Heart right ventricle (tissue), 16 donors: ENCODE results near the gene TMEM238. TPM values are rescaled to one million over a fixed set of nuclear protein-coding genes. Genes with fewer than 3 reads are reported as not detected.

Source experiments
- ATAC-seq, 8 donors: fragments of 200-7000 bp; cut with Tn5 transposase; one replicate each; pipeline ENCODE4 v1.9.1; 2020; ENCODE audit warnings: mild to moderate bottlenecking in 8 of 8, moderate library complexity in 8 of 8, moderate number of reproducible peaks in 1 of 8
- DNase-seq, 2 donors: peaks; one replicate each; pipeline ENCODE4 v3.0.0-alpha.2; 2020
- H3K27ac ChIP-seq, 10 donors: fragments of 200-600 bp; sonication (generic) in 2 of 10; one replicate each; pipeline versions ENCODE4 v1.5.0 to v1.8.0; 2020 to 2022; ENCODE audit warnings: mild to moderate bottlenecking in 3 of 10
- H3K27me3 ChIP-seq, 7 donors: fragments of 200-600 bp; one replicate each; pipeline ENCODE4 v1.8.0; 2021 to 2022; ENCODE audit warnings: mild to moderate bottlenecking in 2 of 7
- H3K36me3 ChIP-seq, 9 donors: fragments of 200-600 bp; sonication (generic) in 1 of 9; one replicate each; pipeline versions ENCODE4 v1.5.0 to v1.8.0; 2020 to 2022; ENCODE audit warnings: mild to moderate bottlenecking in 2 of 9
- H3K4me1 ChIP-seq, 9 donors: fragments of 200-600 bp; sonication (generic) in 1 of 9; one replicate each; pipeline versions ENCODE4 v1.5.0 to v1.8.0; 2020 to 2022; ENCODE audit warnings: mild to moderate bottlenecking in 4 of 9
- H3K4me3 ChIP-seq, 10 donors: fragments of 200-600 bp; sonication (generic) in 2 of 10; one replicate each; pipeline versions ENCODE4 v1.5.0 to v1.8.0; 2020 to 2022; ENCODE audit warnings: mild to moderate bottlenecking in 7 of 10, moderate library complexity in 2 of 10
- H3K9me3 ChIP-seq, 11 donors: fragments of 200-600 bp in 10 of 11; sonication (generic) in 2 of 11; one replicate each; pipeline versions ENCODE4 v1.5.0 to v1.8.0; 2013 to 2022; ENCODE audit warnings: mild to moderate bottlenecking in 2 of 11, control low read depth in 1 of 11, moderate library complexity in 1 of 11
- WGBS, 2 donors: extraction: QIAGEN DNeasy Blood & Tissue Kit; methylation state at CpG; one replicate each; pipeline ENCODE4 v1.1.7; 2013; ENCODE audit warnings: inconsistent platforms in 1 of 2; 5-methylcytosine and 5-hydroxymethylcytosine counted together
- intact Hi-C, 10 donors: fragments of 100-400 bp; cut with DNase I; formaldehyde crosslinking; loops; one replicate each; pipeline versions ENCODE4 v1.11.1 to v1.14.2; 2022
- polyA plus RNA-seq, 2 donors: library from polyadenylated mRNA; stranded (reverse); fragments of 200-250 nt; gene quantifications; one replicate each; pipeline ENCODE4 v1.2.3, GENCODE V29; 2013
- total RNA-seq, 10 donors: library from RNA; stranded (reverse); fragmentation: NEBNext Ultra II Directional in 3 of 10; extraction: Animal tissue kit (Norgen Biotek cat#: 25700) in 3 of 10; gene quantifications; one replicate each; pipeline versions ENCODE4 v1.2.1 to v1.2.4, GENCODE V29; 2021 to 2023
- TF ChIP-seq, protein P1 (sequence below), 9 donors: fragments of 200-600 bp; sonication (generic) in 2 of 9; IDR thresholded peaks; one replicate each; pipeline versions ENCODE4 v1.5.0 to v1.8.0; 2021 to 2022; ENCODE audit warnings: antibody characterized with exemption in 9 of 9, mild to moderate bottlenecking in 5 of 9, moderate library complexity in 1 of 9
- donor health status: Arrhythmogenic right ventricular cardiomyopathy.
- donor health status: ischemic (EF 13 %, LVEDD 7.1; RV severe dilation, severe dysfunction).
- donor health status: healthy with polysubstance abuse.
- donor health status: DM: no; HTN: yes; CAD: no.
- donor health status: DM: no; HTN: no; CAD: no.
- donor health status: ischemic (EF 25% LVEDD 6.9; RV normal size, moderate dysfunction).
- donor health status: ischemic (EF 25% LVEDD 5.7; RV mildly dilated, moderate dysfunction).
- donor health status: healthy.
- donor health status: DM: yes; HTN: yes; CAD: no.
- donor health status: Ischemic cardiomyopathy.
- donor health status: ischemic (EF 35%, LVEDD 5.7; RV mildly dilated, moderate dysfunction).
- donor health status: nonischemic (EF 11% LVEDD 7.7; RV severe dilation, severe dysfunction).
- donor health status: DM: yes; HTN: yes; CAD: no.
- donor health status: PGD.
- donor health status: ischemic (EF 29% LVEDD 5.4; RV normal size, mild dysfunction).
- donor health status: nonischemic (EF 23%, LVEDD 6.1; RV moderate dilation, normal function).

TMEM238 gene
- total and polyA plus RNA-seq, 12 donors, result 0.06 to 1.3 (median 0.39) TPM; not detected in 3

DNA sequence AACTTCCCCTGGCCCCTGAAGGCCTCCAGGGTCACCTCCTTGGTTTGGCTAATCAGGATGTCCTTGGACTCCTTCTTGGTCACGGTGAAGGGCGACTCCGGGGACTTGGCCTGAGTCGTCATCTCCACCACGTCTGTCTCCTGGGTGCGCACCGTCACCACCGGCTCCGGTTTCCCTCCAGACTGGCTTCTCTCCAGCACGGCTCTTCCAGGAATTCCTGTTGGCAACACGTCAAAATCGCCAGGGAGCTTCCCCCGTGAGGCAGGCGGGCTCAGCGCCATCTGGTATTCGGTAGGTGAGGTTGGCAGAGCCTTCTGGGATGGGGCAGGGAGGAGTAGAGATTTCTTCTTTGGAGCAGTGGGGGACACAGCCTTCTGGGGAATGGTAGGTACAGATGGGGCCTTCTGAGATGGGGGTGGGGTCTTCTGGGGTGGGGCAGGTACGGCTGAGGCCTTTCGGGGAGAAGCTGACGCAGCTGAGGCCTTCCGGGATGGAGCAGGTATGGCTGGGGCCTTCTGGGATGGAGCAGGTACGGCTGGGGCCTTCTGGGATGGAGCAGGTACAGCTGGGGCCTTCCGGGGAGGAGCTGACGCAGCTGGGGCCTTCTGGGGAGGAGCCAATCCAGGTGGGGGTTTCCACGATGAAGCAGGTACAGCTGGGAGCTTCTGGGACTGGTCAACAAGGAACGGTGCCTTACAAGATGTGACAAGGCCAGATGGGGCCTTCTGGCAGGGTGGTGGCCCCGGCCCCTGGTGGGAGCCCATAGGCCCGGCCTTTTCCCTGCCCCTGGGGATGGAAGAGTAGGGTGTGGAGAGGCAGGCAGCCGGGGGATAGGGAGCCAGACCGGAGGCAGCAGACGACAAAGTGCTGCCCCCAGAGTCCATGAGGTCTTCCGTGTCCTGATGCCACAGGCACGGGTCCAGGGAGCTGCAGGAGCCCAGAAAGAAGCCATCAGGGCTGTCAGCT is 24.9 kb downstream of the TMEM238 start:
- Histone ChIP-seq H3K9me3 (no peaks in the 10 kb centered on the region), H3K27me3 (peaks cover 1 to 45% (median 33%) of the 10 kb centered on the region in 7 donors), H3K27ac (no peak overlapping the region), H3K4me3 (no peak overlapping the region), H3K36me3 (no peaks in the 10 kb centered on the region), H3K4me1 (peaks cover 0 to 7% (median 5%) of the 10 kb centered on the region in 9 donors)
- ATAC-seq (no peak), DNase-seq (no peak)
- intact Hi-C loops, result no loop called here
- TF ChIP-seq, protein P1, sequence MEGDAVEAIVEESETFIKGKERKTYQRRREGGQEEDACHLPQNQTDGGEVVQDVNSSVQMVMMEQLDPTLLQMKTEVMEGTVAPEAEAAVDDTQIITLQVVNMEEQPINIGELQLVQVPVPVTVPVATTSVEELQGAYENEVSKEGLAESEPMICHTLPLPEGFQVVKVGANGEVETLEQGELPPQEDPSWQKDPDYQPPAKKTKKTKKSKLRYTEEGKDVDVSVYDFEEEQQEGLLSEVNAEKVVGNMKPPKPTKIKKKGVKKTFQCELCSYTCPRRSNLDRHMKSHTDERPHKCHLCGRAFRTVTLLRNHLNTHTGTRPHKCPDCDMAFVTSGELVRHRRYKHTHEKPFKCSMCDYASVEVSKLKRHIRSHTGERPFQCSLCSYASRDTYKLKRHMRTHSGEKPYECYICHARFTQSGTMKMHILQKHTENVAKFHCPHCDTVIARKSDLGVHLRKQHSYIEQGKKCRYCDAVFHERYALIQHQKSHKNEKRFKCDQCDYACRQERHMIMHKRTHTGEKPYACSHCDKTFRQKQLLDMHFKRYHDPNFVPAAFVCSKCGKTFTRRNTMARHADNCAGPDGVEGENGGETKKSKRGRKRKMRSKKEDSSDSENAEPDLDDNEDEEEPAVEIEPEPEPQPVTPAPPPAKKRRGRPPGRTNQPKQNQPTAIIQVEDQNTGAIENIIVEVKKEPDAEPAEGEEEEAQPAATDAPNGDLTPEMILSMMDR (IDR thresholded peaks at IDR 0.05), result no peak
- 61 to 62% methylated on average over 32 of the region's 32 CpGs for WGBS, 2 donors

DNA sequence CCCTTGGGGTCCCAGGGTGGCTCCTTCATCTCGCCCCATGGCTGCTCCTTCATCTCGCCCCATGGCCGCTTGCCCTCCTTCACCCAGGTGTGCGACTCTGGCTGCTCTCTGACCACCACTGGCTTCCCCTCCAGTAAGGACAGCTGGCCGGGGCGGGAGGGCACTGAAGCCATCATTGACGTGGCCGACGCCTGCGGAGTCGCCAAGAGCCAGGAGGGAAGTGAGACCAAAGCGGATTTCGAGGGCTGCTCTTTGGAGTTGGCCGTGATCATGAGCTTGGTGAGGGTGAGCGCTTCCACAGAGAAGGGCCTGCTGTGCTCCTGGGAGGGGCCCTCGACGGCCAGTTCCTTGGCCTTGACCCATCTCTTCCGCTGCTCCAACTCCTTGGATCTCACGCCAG is 25.6 kb downstream of the TMEM238 start:
- no peak overlapping the region for H3K4me3 ChIP-seq
- peaks cover 0 to 14% (median 12%) of the 10 kb centered on the region in 9 donors for H3K4me1 ChIP-seq
- intact Hi-C loops, result no loop called here
- H3K36me3 ChIP-seq, result no peaks in the 10 kb centered on the region
- no peak for DNase-seq
- no peak overlapping the region for H3K27ac ChIP-seq
- peaks cover 9 to 53% (median 39%) of the 10 kb centered on the region in 7 donors for H3K27me3 ChIP-seq
- ATAC-seq, result no peak
- no peaks in the 10 kb centered on the region for H3K9me3 ChIP-seq
- TF ChIP-seq, protein P1 (IDR thresholded peaks at IDR 0.05), result no peak
- 86 to 92% methylated on average over 18 to 19 of the region's 19 CpGs for WGBS, 2 donors

DNA sequence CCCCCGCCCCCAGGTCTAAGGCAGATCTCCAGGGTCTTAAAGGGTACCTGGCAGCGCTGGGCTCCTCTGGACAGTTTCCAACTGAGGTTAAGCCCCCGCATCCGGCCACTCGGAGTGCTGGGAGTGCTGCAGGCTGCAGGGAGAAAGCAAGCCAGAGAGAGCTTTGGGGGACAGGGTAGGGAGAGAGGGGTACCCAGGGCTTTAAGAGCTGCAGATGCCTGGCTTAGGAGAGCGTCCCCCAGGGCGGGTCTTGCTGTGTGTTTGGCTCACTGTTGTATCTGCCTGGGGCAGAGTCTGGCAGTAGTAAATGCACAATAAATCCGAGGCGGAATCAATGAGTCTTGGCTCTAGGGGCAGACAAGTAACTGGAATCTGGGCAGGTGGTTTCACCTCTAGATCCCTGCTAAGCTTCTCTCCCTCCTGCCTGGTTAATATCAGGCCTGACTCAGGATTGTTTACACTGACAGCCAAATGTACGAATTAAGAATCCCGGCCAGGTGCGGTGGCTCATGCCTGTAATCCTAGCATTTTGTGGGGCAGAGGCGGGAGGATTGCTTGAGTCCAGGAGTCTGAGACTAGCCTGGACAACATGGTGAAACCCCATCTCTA is 28.8 kb downstream of the TMEM238 start:
- Histone ChIP-seq H3K27ac (no peak overlapping the region), H3K4me1 (peaks cover 0 to 18% (median 15%) of the 10 kb centered on the region in 9 donors), H3K36me3 (no peaks in the 10 kb centered on the region), H3K9me3 (no peaks in the 10 kb centered on the region), H3K4me3 (no peak overlapping the region), H3K27me3 (peaks cover 18 to 71% (median 65%) of the 10 kb centered on the region in 7 donors)
- ATAC-seq (no peak), DNase-seq (no peak)
- 29 to 32% methylated on average over 12 to 13 of the region's 13 CpGs for WGBS, 2 donors
- intact Hi-C loops, result no loop called here
- TF ChIP-seq, protein P1 (IDR thresholded peaks at IDR 0.05), result no peak

DNA sequence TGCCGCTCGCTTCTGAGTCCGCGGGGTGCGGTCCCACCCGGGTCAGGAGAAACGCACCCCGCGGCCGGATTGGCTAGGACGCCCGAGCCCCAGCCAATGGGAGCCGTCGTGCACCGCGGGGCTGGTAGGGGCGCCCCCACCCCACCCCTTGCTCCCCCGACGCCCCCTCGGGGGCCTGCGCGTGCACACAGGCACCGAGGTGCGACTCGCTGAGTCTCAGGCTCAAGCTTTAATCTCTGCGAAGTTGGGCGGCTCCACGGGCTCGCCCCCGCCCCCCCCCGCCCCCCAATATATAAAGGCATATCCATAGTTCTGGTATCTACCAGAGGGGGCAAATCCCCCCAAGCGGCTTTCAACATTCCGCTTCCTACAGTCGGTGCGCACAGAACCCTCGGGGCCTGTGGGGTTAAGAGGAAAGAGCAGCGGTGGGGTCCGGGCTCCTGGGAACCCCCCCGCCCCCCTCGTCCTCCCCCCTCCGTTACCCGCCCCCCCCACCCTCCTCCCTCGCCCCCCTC is 29.3 kb downstream of the TMEM238 start, which contains the start of gene COX6B2:
COX6B2 (minus strand) TSS at position 22 of the 515 bp plus-strand sequence. CDS start 198 bp downstream, outside the sequence.
- Histone ChIP-seq H3K9me3 (no peaks in the 10 kb centered on the region), H3K27ac (no peak within 1 kb of the TSS), H3K4me3 (peak within 1 kb of the TSS in 8 of 10 donors; percentile 24 to 52 (median 42)), H3K4me1 (peaks cover 0 to 18% (median 15%) of the 10 kb centered on the region in 9 donors), H3K36me3 (no peaks in the 10 kb centered on the region), H3K27me3 (peaks cover 18 to 74% (median 66%) of the 10 kb centered on the region in 7 donors)
- WGBS, 2 donors, result 2% methylated on average over 41 to 42 of the region's 43 CpGs
- TF ChIP-seq, protein P1 (IDR thresholded peaks at IDR 0.05), result no peak
- intact Hi-C loops, result no loop called here
- ATAC-seq (no peak), DNase-seq (no peak)
